RWPE2 (cell line): ENCODE results near the gene RHPN2.
A peak's percentile ranks its signal among the peaks of the same experiment; 100 is the strongest.
"Not testable (repeated sequence)": the region's sequence is repeated elsewhere in the genome, so short reads cannot be mapped to it uniquely, and the experiment has no call there.

Experiments
- ATAC-seq: fragments of 200-7000 bp; cut with Tn5 transposase; 3 replicates; pipeline ENCODE4 v1.9.1; 2021; ENCODE audit warnings: low read depth
- DNase-seq: peaks from one replicate; pipeline ENCODE4 v3.0.0-alpha.2; 2020; ENCODE audit warnings: low spot score
- H3K27ac ChIP-seq: fragments of 450-650 bp; 2 replicates; pipeline ENCODE4 v1.5.1; 2017; ENCODE audit warnings: mild to moderate bottlenecking; ENCODE audit not compliant: poor library complexity, severe bottlenecking
- H3K27me3 ChIP-seq: fragments of 250-450 bp; sonication (Bioruptor Pico); 2 replicates; pipeline ENCODE4 v1.5.1; 2021; ENCODE audit warnings: mild to moderate bottlenecking, moderate library complexity; ENCODE audit not compliant: insufficient read depth, poor library complexity, severe bottlenecking
- H3K36me3 ChIP-seq: fragments of 250-450 bp; sonication (Bioruptor Pico); 2 replicates; pipeline ENCODE4 v1.5.1; 2020; ENCODE audit warnings: low read depth, mild to moderate bottlenecking, moderate library complexity
- H3K4me1 ChIP-seq: fragments of 250-450 bp; sonication (Bioruptor Pico); 2 replicates; pipeline ENCODE4 v1.5.1; 2021; ENCODE audit warnings: mild to moderate bottlenecking, moderate library complexity; ENCODE audit not compliant: insufficient read depth, poor library complexity, severe bottlenecking
- H3K4me3 ChIP-seq: fragments of 250-450 bp; sonication (Bioruptor Pico); 2 replicates; pipeline ENCODE4 v1.5.1; 2021; ENCODE audit warnings: mild to moderate bottlenecking, moderate library complexity; ENCODE audit not compliant: severe bottlenecking
- H3K9me3 ChIP-seq: fragments of 250-450 bp; sonication (Bioruptor Pico); 2 replicates; pipeline ENCODE4 v1.5.1; 2021; ENCODE audit warnings: mild to moderate bottlenecking, moderate library complexity; ENCODE audit not compliant: severe bottlenecking
- TF ChIP-seq, protein P1 (sequence below): fragments of 450-650 bp; IDR thresholded peaks from one replicate; pipeline ENCODE4 v1.5.1; 2017; ENCODE audit warnings: mild to moderate bottlenecking, moderate library complexity; ENCODE audit not compliant: poor library complexity, severe bottlenecking

RHPN2 gene

DNA sequence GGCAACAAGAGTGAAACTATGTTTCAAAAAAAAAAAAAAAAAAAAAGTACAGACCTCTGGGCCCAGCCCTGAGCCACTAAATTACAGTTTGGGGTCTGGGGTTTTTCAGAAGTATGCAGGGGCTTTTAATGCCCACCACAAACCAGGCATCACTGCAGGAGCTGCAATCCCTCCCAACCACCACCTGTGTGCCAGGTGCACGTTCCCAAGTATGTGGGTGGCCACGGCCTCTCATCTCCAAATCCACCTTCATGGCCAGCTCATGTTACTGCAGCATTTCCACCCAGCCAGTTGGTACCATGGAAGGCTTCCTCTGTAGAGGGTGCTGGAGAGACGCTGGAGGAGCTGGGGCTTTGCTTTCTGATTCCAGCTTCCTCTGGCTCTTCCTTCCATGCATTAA is 119.4 kb downstream of the RHPN2 start:
- no peak overlapping the region for H3K4me3 ChIP-seq
- H3K9me3 ChIP-seq, result no peaks in the 10 kb centered on the region
- TF ChIP-seq, protein P1, sequence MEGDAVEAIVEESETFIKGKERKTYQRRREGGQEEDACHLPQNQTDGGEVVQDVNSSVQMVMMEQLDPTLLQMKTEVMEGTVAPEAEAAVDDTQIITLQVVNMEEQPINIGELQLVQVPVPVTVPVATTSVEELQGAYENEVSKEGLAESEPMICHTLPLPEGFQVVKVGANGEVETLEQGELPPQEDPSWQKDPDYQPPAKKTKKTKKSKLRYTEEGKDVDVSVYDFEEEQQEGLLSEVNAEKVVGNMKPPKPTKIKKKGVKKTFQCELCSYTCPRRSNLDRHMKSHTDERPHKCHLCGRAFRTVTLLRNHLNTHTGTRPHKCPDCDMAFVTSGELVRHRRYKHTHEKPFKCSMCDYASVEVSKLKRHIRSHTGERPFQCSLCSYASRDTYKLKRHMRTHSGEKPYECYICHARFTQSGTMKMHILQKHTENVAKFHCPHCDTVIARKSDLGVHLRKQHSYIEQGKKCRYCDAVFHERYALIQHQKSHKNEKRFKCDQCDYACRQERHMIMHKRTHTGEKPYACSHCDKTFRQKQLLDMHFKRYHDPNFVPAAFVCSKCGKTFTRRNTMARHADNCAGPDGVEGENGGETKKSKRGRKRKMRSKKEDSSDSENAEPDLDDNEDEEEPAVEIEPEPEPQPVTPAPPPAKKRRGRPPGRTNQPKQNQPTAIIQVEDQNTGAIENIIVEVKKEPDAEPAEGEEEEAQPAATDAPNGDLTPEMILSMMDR, result no peak
- H3K4me1 ChIP-seq, result no peaks in the 10 kb centered on the region
- ATAC-seq, result 0 out of 3 replicates have a peak, but pooled peaks have one; percentile 35
- DNase-seq, result no peak
- H3K27ac ChIP-seq, result no peak overlapping the region
- H3K27me3 ChIP-seq, result no peaks in the 10 kb centered on the region
- H3K36me3 ChIP-seq, result peaks cover 35% of the 10 kb centered on the region

DNA sequence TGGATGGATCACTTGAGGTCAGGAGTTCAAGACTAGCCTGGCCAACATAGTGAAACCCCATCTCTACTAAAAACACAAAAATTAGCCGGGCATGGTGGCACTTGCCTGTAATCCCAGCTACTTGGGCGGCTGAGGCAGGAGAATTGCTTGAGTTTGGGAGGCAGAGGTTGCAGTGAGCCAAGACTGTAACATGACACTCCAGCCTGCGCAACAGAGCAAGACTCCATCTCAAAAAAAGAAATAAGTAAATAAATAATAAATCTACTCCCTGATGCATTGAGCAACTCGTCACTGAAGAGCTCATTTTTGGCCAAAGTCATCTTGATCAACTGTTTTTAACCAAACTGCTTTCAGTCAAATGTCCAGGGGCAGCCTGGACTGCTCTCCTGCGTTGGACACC is 123.4 kb downstream of the RHPN2 start:
- H3K27me3 ChIP-seq, ATAC-seq, DNase-seq, H3K4me3 ChIP-seq, H3K4me1 ChIP-seq, H3K27ac ChIP-seq, H3K9me3 ChIP-seq: not testable (repeated sequence)
- H3K36me3 ChIP-seq, result peaks cover 30% of the 10 kb centered on the region

DNA sequence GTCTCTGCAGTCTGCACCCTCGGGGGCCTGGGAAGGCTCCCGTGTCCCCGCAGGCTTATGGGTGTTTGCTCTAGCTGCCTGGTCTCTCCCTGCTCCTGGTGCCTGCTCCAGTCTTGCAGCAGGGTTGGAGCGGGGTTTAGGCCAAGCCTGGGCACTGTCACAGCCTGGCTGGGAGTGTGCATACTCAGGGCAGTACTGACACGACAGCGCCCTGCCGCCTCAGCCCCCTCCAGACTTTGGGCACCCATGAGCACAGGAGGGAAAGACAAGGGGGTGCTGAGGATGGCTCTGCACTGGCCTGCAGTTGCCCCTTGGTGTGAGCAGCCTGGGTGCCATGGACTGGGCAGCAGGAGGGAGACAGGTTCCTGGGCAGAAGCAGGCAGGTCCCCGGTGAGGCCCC is 128.6 kb downstream of the RHPN2 start:
- no peak for DNase-seq
- Histone ChIP-seq H3K4me3 (no peak overlapping the region), H3K4me1 (no peaks in the 10 kb centered on the region), H3K9me3 (no peaks in the 10 kb centered on the region), H3K27me3 (no peaks in the 10 kb centered on the region), H3K36me3 (peaks cover 41% of the 10 kb centered on the region), H3K27ac (no peak overlapping the region)
- no peak for ATAC-seq
- TF ChIP-seq, protein P1, result no peak

DNA sequence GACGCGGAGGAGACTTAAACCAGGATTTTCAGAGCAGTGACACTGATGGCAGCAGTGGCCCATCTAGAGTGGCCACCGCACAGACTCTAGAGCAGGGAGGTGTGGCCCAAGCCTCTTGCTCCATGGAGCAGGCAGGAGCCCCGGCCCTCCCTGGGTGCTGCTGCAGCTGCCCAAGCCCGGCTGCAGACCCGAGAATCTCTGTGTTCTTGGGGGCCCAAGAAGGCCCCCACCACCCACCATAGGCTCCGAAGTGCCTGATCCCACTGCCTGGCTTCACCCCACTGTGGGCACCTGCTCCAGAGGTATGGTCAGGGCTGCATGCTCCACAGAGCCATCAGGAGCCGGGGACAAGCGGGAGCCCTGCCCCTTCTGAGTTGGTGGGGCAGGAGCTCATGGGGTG is 129.1 kb downstream of the RHPN2 start:
- TF ChIP-seq, protein P1, result no peak
- no peak for ATAC-seq
- H3K27ac ChIP-seq, result no peak overlapping the region
- H3K36me3 ChIP-seq, result peaks cover 37% of the 10 kb centered on the region
- no peaks in the 10 kb centered on the region for H3K9me3 ChIP-seq
- DNase-seq, result no peak
- H3K27me3 ChIP-seq, result no peaks in the 10 kb centered on the region
- H3K4me3 ChIP-seq, result no peak overlapping the region
- H3K4me1 ChIP-seq, result no peaks in the 10 kb centered on the region

DNA sequence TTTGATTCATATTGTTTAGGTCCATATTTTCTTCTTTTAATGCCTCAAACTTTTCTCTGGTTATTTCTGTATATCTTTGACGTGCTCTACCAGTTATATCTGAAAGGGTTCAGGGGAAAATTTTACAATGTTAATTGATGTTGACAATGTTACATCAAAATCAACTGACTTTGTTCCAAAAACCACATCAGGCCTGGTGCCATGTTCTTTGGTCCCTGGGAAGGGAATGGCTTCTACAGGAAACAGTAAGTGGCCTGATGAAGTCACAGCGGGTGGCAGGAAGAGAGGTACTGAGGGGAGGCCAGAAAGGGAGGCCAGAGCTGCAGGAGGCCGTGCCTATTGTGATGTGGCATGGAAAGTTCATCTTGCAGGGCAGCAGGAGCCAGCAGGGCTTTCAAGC is 131.1 kb downstream of the RHPN2 start:
- H3K9me3 ChIP-seq, result no peaks in the 10 kb centered on the region
- H3K36me3 ChIP-seq, result peaks cover 38% of the 10 kb centered on the region
- no peaks in the 10 kb centered on the region for H3K27me3 ChIP-seq
- no peak overlapping the region for H3K27ac ChIP-seq
- H3K4me3 ChIP-seq, result no peak overlapping the region
- ATAC-seq (no peak), DNase-seq (no peak)
- H3K4me1 ChIP-seq, result no peaks in the 10 kb centered on the region
- TF ChIP-seq, protein P1, result no peak

DNA sequence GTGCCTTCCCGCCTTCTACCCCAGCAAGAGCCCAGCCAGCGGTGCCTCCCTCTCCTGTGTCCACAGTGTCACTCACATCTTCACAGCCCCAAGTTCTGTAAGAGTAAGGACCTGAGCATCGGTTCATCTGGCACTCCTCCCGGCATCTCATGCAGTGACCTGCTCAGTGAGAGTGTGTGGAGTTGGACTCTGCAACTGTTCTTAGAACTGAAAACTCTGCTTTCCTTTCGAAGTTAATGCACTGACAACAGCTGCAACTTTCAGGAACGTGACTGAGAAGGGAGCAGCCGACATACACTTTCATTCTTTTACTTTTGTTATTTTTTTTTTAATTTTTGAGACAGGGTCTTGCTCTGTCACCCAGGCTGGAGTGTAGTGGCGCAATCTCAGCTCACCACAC is 134.1 kb downstream of the RHPN2 start:
- ATAC-seq, result no peak
- no peaks in the 10 kb centered on the region for H3K4me1 ChIP-seq

More for the DNA sequence above, 134.1 kb downstream of the RHPN2 start:
- Histone ChIP-seq H3K27me3 (no peaks in the 10 kb centered on the region), H3K36me3 (peaks cover 32% of the 10 kb centered on the region), H3K27ac (no peak overlapping the region), H3K4me3 (no peak overlapping the region), H3K9me3 (no peaks in the 10 kb centered on the region)
- TF ChIP-seq, protein P1, result no peak
- DNase-seq, result no peak
